22Rv1 (cell line): ENCODE measurements around the gene LPIN3.

ENCODE experiments used
- CTCF ChIP-seq: fragments of 450-650 bp; IDR thresholded peaks from 2 replicates; pipeline ENCODE4 v1.5.1; 2017; ENCODE audit warnings: mild to moderate bottlenecking
- ZFX ChIP-seq: fragments of 450-650 bp; IDR thresholded peaks from 2 replicates; pipeline ENCODE4 v1.6.1; 2017; ENCODE audit warnings: antibody characterized with exemption, borderline replicate concordance

DNA sequence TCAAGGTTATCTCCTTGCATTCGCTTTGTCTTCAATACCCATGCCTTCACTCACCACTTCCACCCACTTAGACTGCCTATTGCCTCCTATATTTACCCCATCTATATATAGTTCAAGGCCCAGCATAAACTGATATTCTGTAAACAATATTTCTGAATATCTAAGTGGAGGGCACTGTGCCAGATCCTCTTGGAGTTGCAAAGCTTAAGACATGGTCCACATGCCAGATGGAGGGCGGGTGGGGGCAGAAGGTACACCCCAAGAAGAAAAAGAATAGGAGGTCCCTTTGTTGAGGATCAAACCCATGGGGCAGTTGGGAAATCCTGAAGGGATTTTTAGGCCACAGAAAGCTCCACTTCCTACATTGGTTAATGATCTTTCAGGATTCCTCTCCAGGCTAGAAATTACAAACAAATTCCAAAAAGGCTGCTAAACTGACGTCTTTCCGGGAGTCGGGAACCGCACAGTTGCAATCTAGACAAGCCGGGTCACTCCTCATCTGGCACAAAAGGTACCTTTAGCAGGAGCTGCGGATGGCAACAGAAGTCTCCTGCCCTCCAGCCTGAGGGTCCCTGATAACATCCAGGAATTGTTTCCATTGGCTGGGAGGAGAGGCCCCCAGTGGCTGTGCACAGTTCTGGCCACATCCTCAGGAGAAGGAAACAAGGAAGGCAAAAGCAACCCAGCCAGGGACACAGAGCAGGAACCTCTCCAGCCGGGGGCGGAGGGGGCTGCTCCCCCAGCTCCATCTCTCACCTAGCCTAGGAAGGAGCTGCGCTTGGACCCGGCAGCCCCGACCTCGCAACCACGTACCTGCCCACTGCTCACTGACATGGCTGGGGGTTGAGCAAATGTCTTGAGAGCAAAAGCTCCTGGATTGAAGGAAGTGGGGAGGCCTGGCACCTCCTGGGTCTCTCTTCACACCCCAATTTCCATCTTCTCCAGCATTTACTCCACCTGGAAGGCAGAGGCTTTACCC lies 5.9 kb upstream of the LPIN3 start:
- no peak for TF ChIP-seq CTCF
- no peak for TF ChIP-seq ZFX
